ENCODE measurements around the gene KIF1B.

KIF1B gene, protein sequence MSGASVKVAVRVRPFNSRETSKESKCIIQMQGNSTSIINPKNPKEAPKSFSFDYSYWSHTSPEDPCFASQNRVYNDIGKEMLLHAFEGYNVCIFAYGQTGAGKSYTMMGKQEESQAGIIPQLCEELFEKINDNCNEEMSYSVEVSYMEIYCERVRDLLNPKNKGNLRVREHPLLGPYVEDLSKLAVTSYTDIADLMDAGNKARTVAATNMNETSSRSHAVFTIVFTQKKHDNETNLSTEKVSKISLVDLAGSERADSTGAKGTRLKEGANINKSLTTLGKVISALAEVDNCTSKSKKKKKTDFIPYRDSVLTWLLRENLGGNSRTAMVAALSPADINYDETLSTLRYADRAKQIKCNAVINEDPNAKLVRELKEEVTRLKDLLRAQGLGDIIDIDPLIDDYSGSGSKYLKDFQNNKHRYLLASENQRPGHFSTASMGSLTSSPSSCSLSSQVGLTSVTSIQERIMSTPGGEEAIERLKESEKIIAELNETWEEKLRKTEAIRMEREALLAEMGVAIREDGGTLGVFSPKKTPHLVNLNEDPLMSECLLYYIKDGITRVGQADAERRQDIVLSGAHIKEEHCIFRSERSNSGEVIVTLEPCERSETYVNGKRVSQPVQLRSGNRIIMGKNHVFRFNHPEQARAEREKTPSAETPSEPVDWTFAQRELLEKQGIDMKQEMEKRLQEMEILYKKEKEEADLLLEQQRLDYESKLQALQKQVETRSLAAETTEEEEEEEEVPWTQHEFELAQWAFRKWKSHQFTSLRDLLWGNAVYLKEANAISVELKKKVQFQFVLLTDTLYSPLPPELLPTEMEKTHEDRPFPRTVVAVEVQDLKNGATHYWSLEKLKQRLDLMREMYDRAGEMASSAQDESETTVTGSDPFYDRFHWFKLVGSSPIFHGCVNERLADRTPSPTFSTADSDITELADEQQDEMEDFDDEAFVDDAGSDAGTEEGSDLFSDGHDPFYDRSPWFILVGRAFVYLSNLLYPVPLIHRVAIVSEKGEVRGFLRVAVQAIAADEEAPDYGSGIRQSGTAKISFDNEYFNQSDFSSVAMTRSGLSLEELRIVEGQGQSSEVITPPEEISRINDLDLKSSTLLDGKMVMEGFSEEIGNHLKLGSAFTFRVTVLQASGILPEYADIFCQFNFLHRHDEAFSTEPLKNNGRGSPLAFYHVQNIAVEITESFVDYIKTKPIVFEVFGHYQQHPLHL (N-terminal part only)

DNA sequence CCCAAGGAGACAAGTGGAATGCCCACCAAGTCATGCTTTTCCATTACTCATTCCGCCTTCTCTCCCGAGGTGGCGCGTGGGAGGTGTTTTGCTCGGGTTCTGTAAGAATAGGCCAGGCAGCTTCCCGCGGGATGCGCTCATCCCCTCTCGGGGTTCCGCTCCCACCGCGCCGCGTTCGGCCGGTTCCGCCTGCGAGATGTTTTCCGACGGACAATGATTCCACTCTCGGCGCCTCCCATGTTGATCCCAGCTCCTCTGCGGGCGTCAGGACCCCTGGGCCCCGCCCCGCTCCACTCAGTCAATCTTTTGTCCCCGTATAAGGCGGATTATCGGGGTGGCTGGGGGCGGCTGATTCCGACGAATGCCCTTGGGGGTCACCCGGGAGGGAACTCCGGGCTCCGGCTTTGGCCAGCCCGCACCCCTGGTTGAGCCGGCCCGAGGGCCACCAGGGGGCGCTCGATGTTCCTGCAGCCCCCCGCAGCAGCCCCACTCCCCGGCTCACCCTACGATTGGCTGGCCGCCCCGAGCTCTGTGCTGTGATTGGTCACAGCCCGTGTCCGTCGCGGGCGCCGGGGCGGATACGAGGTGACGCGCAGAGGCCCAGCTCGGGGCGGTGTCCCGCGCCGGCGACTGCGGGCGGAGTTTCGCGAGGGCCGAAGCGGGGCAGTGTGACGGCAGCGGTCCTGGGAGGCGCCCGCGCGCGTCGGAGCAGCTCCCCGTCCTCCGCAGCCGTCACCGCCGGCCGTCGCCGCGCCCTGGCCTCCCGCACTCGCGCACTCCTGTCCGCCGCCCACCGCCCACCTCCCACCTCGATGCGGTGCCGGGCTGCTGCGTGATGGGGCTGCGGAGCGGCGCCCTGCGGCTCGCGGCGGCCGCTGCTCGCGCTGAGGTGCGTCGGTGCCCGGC lies at the start of gene KIF1B:
TSS of gene KIF1B (plus strand) at position 666 of the 906 bp plus-strand sequence. CDS start 21,759 bp downstream, outside the sequence.
- peak within 1 kb of the TSS; percentile 99 for H3K4me2 ChIP-seq (ENCODE audit: low read depth, low read length)
- H3K9ac ChIP-seq (ENCODE audit: low read length) = peak within 1 kb of the TSS; percentile 83
- H3K27ac ChIP-seq (ENCODE audit: low read length) = peak within 1 kb of the TSS; percentile 29; the same call in 1 of the 2 replicates
- peak; percentile 98 for DNase-seq
- no peaks in the 10 kb centered on the region for H3F3A ChIP-seq (ENCODE audit: insufficient read depth, low read length)
- H3K9me3 ChIP-seq (replicated peaks; ENCODE audit: insufficient read depth, low read length) = no peaks in the 10 kb centered on the region
- peaks cover 10% of the 10 kb centered on the region; the same call in 1 of the 2 replicates for H3K4me1 ChIP-seq (ENCODE audit: low read length)
- TF ChIP-seq, protein P1, sequence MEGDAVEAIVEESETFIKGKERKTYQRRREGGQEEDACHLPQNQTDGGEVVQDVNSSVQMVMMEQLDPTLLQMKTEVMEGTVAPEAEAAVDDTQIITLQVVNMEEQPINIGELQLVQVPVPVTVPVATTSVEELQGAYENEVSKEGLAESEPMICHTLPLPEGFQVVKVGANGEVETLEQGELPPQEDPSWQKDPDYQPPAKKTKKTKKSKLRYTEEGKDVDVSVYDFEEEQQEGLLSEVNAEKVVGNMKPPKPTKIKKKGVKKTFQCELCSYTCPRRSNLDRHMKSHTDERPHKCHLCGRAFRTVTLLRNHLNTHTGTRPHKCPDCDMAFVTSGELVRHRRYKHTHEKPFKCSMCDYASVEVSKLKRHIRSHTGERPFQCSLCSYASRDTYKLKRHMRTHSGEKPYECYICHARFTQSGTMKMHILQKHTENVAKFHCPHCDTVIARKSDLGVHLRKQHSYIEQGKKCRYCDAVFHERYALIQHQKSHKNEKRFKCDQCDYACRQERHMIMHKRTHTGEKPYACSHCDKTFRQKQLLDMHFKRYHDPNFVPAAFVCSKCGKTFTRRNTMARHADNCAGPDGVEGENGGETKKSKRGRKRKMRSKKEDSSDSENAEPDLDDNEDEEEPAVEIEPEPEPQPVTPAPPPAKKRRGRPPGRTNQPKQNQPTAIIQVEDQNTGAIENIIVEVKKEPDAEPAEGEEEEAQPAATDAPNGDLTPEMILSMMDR (IDR thresholded peaks at IDR 0.05; ENCODE audit: low read length) = peak; percentile 86
- no peak for TF ChIP-seq EZH2phosphoT487 (IDR thresholded peaks at IDR 0.05; ENCODE audit: low read length)
- TF ChIP-seq EZH2 (optimal IDR thresholded peaks at IDR 0.05; ENCODE audit: low read depth, low read length) = no peak
- peaks cover 35% of the 10 kb centered on the region for H3K79me2 ChIP-seq (ENCODE audit: low read length)
- H3K4me3 ChIP-seq (ENCODE audit: low read length) = peak within 1 kb of the TSS; percentile 99
- H3K27me3 ChIP-seq (replicated peaks; ENCODE audit: insufficient read depth, low read length) = no peaks in the 10 kb centered on the region
- no peaks in the 10 kb centered on the region for H3K9me2 ChIP-seq (replicated peaks; ENCODE audit: insufficient read depth, low read length)
- H4K20me1 ChIP-seq (ENCODE audit: insufficient read depth, low read length) = no peaks in the 10 kb centered on the region
- peak within 1 kb of the TSS; percentile 98 for H2AFZ ChIP-seq (ENCODE audit: low read length)
- no peaks in the 10 kb centered on the region for H3K36me3 ChIP-seq (replicated peaks; ENCODE audit: insufficient read depth, low read length)

DNA sequence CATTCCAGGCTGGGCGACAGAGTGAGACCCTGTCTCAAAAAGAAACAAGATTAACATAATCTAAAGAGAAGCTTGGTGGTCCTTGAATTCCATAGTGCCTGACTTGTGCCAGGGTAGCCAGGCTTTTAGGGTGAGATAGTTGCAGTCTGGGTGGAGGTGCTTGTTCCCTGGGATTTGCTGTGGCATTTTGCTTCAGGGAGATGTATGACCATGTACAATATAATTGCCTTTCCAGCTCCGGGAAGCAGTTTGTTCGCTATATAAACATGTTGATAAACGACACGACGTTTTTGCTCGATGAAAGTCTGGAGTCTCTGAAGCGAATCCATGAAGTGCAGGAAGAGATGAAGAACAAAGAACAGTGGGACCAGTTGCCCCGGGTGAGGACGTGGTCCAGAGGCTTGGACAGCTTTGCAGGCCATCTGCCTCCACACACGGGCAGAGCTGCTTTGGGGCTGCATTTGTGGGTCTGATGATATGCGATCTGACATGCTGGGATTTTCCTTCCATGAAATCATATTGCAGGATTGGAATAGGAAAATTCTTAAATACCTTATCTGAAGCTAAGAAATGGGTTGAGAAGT lies 49.4 kb upstream of the KIF1B start:
- Histone ChIP-seq H3K4me3 (ENCODE audit: low read length) (no peak overlapping the region), H3K36me3 (replicated peaks; ENCODE audit: insufficient read depth, low read length) (peaks cover 5% of the 10 kb centered on the region; the same call in 1 of the 2 replicates), H3K79me2 (ENCODE audit: low read length) (no peaks in the 10 kb centered on the region), H3K9me3 (replicated peaks; ENCODE audit: insufficient read depth, low read length) (no peaks in the 10 kb centered on the region), H3K4me2 (ENCODE audit: low read depth, low read length) (no peak overlapping the region), H3K27me3 (replicated peaks; ENCODE audit: insufficient read depth, low read length) (no peaks in the 10 kb centered on the region), H2AFZ (ENCODE audit: low read length) (no peak overlapping the region), H3F3A (ENCODE audit: insufficient read depth, low read length) (no peaks in the 10 kb centered on the region), H3K27ac (ENCODE audit: low read length) (no peak overlapping the region), H3K9me2 (replicated peaks; ENCODE audit: insufficient read depth, low read length) (no peaks in the 10 kb centered on the region), H4K20me1 (ENCODE audit: insufficient read depth, low read length) (no peaks in the 10 kb centered on the region), H3K9ac (ENCODE audit: low read length) (no peak overlapping the region), H3K4me1 (ENCODE audit: low read length) (no peaks in the 10 kb centered on the region)
- no peak for DNase-seq
- TF ChIP-seq EZH2phosphoT487 (IDR thresholded peaks at IDR 0.05; ENCODE audit: low read length) (no peak), EZH2 (optimal IDR thresholded peaks at IDR 0.05; ENCODE audit: low read depth, low read length) (no peak)
- TF ChIP-seq, protein P1 (IDR thresholded peaks at IDR 0.05; ENCODE audit: low read length) = no peak

All from MM.1S (cell line).